NAMALWA (cell line): ENCODE data around the gene PAK1IP1.
A peak's percentile ranks its signal among the peaks of the same experiment; 100 is the strongest.
"Not testable (repeated sequence)": the region's sequence is repeated elsewhere in the genome, so short reads cannot be mapped to it uniquely, and the experiment has no call there.

Experiments
- DNase-seq: peaks from one replicate; pipeline ENCODE4 v3.0.0-alpha.2; 2015; ENCODE audit warnings: low spot score

The PAK1IP1 gene

GRCh38 chr6:10692965-10693538 lies 1.7 kb upstream of the PAK1IP1 start:
- DNase-seq, result no peak

- DNase-seq, result no peak
Measured at GRCh38 chr6:10695086-10695657, 400 bp downstream of the PAK1IP1 start.

GRCh38 chr6:10696655-10697054 lies 1.9 kb downstream of the PAK1IP1 start:
- DNase-seq, result no peak

GRCh38 chr6:10713962-10714361 lies 19.2 kb downstream of the PAK1IP1 start:
- DNase-seq, result no peak

- DNase-seq, result peak; percentile 63
Measured at GRCh38 chr6:10719296-10719963, 24.7 kb downstream of the PAK1IP1 start.

GRCh38 chr6:10719964-10720264 lies 25.1 kb downstream of the PAK1IP1 start:
- DNase-seq, result no peak

- DNase-seq, result peak; percentile 34
Measured at GRCh38 chr6:10720265-10720959, 25.6 kb downstream of the PAK1IP1 start.

- DNase-seq, result peak; percentile 46
Measured at GRCh38 chr6:10720960-10721849, 26.4 kb downstream of the PAK1IP1 start.

- DNase-seq, result no peak
Measured at GRCh38 chr6:10721850-10722569, 27.2 kb downstream of the PAK1IP1 start.

GRCh38 chr6:10722570-10722819 lies 27.7 kb downstream of the PAK1IP1 start:
- no peak for DNase-seq

- peak; percentile 89 for DNase-seq
Measured at GRCh38 chr6:10722820-10723566, 28.2 kb downstream of the PAK1IP1 start, which contains the start of gene TMEM14C. TMEM14C (plus strand) TSS chr6:10723070; CDS start chr6:10724614, 1,544 bp downstream.

GRCh38 chr6:10723567-10723881 lies 28.8 kb downstream of the PAK1IP1 start:
- DNase-seq, result no peak

GRCh38 chr6:10725044-10725443 lies 30.3 kb downstream of the PAK1IP1 start:
- DNase-seq, result no peak

- DNase-seq, result no peak
Measured at GRCh38 chr6:10725716-10726115, 30.9 kb downstream of the PAK1IP1 start.

GRCh38 chr6:10730254-10730653 lies 35.5 kb downstream of the PAK1IP1 start:
- no peak for DNase-seq

- no peak for DNase-seq
Measured at GRCh38 chr6:10733151-10733715, 38.5 kb downstream of the PAK1IP1 start.

GRCh38 chr6:10733863-10734262 lies 39.1 kb downstream of the PAK1IP1 start:
- no peak for DNase-seq

GRCh38 chr6:10736731-10737130 lies 42.0 kb downstream of the PAK1IP1 start:
- DNase-seq, result no peak

GRCh38 chr6:10740061-10740460 lies 45.3 kb downstream of the PAK1IP1 start:
- no peak for DNase-seq

GRCh38 chr6:10741643-10742042 lies 46.9 kb downstream of the PAK1IP1 start:
- DNase-seq, result not testable (repeated sequence)

GRCh38 chr6:10742251-10742650 lies 47.5 kb downstream of the PAK1IP1 start:
- no peak for DNase-seq
